GM21529 (cell line): ENCODE results near the gene KIAA0753.

ENCODE experiments used
- ATAC-seq: cut with Tn5 transposase; IDR thresholded peaks from one replicate; pipeline ENCODE4 v1.9.1; 2021; ENCODE audit not compliant: unreplicated experiment

Gene KIAA0753

DNA sequence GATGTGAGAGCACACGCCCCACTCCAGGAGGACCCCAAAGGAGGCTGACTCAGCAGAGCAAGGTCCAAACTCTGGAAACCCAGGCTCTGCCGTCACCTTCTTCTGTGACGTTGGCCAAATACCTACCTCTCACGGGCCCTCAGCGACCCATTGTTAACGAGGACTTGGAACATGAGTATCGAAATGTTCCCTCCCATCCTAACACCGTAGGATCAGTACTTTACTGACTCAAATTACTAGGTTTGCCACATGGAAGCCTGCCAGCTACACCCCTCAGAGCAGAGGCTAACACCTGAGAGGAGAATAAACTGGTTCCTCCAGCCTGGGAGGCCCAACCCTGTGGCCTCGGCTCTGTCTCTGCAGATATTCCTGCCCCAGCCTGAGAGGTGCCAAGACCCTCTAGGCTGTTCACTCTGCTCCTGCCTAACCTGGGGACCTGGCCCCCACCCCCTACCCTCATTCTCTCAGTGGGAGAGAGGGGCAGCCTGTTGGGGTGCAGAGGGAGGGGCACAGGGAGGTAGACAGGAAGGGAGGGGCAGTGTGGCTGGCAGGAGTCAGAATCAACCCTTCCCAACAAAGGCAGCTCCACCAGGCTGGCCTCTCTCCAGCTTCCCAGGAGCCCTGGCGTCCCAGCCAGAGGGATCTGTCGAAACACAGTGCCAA lies 88.5 kb downstream of the KIAA0753 start:
- ATAC-seq: no peak

DNA sequence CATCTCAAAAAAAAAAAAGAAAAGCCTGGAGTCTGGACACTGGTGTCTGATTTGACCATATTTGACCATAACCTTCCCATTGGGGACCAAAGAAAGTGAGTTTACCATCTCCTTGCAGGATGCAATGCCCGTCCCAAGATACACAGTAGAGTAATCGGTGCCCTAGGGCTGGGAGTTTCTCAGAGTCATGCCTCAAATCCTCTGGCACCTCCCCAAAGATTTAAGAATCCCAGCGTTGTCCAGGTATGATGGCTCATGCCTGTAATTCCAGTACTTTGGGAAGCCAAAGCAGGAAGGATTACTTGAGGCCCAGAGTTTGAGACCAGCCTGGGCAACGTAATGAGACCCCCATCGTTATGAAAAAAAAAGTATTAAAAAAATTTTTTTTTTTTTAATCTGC lies 89.2 kb downstream of the KIAA0753 start:
- ATAC-seq: no peak

DNA sequence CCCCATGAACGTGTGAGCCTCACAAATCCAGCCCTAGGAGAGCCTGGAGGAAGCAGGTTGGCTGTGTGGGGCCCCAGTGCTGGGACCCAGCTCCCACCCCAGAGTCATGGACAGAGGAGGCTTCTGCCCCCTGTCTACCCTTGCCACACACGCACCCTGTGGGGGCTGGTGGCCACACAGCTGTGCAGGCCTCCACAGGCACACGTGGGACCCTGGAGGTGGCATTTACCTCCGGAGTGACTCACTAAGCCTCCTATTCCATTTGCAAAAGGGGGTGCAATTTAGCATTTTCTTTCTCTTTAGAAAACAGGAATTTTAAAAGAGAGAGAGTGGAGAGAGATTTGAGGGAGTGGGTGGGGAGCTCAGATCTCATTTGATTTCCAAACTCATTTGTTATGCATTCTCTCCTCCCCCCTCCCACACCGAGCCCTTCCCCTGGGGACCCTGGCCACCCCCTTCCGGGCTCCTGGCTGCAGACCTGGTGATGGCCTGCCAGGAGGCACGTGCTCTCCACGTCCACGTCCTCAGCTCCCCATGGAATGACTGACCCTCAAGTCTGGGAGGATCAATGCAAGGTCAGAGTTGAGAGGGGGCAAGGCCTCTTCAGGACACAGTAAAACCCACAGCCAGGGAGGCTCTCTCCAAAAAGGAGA lies 91.0 kb downstream of the KIAA0753 start:
- no peak for ATAC-seq

DNA sequence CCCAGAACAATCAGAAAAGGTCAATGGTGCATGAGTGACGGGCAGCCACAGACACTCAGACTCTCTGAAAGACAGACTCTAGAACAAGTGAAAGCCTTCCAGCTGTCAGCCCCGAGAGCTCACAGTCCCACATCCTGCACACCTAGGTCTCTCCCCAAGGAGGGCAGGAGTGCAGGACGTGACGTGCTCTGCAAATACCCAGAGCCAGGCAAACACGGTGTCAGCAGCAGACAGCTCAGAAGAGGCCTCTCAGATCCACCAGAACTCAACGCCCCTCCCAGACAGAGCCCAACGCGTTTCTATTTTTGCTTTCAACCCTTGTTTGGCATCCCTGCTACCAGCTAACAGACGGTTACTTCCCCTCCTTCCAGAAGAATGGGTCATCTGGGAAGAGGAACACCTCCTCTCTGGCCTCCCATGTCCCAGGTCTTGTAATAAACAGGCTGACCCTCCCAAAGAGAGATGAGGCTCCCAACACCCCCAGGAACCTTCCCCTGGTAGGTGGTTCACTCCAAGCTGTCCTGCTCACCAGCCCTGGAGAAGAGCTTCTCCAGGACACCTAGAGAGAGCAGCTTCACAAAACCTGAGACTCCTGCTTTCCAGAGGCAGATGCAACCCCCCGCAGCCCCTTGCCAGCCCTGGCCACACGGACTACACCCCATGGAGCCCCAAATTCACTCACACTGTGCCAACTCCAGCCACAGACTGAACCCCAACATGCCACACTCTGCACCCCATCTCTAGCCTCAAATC lies 91.8 kb downstream of the KIAA0753 start:
- ATAC-seq: peak; percentile 65

DNA sequence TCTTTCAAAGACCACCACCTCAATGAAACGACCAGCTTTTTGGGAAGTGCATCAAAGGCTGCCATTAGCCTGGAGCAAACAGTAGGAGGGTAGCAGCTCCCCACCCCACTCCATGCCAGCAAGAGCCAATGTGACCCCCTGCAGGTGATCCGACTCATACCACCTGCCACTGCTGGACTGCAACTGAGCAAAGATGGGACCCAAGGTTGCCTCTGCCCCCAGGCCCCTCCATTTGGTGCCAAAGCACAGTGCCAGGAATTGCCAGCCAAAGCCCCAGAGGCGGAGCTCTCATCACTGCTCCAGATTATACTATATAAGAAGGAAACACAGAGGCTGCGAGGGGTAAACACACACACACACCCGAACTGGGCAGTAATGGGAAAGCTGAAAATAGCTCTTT lies 92.5 kb downstream of the KIAA0753 start:
- no peak for ATAC-seq

DNA sequence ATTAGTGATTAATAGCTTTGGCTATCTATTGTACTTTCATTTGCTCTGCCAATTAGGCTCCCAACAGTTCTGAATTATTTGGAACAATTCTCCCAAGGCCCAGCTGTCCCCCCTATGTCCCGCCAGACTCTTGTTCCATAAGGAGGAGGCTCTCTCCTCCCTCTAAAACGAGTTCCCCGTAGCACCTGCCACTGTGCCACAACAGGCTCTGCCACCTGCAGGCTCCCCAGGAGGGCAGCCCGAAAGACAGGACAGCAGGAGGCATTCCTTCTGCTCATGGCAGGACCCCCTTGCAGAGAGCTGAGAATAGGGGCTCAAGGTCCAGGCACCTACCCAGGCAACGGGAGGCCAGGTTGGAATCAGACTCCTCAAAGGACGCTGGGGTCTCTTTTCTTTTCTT lies 93.2 kb downstream of the KIAA0753 start:
- ATAC-seq: no peak

DNA sequence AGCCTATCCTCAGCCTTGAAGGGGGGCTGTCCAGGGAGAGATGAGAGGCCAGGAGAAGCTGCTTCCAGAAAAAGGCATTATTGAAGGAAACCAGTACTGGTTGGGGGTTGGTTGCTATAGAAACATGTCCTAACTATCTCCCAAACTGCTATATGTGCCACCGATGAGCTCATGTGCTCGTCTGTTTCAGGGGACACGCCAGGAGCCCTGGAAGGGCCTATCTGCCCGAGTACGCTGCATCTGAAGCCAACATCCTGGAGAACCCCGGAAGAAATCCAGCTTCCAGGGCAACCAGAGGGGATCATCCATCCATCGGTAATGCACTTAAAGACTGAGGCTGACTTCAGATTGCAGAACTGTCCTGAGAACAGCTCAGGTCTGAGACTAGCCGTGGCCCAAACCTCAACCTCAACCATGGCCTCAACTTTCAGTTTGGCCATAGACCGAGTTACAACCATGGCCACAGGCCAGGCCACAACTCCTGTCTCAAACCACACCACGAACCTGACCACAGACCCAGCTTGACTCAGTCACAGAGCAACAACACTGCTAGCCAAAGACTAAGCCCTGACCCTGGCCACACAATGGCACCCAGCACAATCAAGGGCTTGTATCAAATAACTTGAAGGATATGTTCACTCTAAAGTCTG lies 94.3 kb downstream of the KIAA0753 start:
- ATAC-seq: no peak

DNA sequence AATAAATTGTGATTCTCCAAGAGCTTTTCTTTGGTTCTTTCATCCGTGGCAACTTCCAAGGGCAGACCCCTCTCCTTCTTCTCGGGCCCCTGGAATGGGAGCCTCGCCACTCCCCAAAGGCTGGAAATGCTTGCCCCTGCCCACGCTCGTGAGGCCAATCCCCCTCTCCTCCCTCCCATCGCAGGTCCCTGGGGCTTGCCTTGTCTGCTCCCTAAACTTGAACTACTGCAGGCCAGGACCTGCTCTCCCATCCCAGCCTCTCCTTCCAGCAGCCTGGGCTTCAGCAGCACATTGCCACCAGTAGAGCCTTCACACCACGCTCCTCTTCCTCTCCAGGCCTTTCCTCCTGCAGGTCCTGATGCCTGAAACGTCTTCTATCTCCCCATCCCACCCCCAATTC lies 95.2 kb downstream of the KIAA0753 start:
- no peak for ATAC-seq

DNA sequence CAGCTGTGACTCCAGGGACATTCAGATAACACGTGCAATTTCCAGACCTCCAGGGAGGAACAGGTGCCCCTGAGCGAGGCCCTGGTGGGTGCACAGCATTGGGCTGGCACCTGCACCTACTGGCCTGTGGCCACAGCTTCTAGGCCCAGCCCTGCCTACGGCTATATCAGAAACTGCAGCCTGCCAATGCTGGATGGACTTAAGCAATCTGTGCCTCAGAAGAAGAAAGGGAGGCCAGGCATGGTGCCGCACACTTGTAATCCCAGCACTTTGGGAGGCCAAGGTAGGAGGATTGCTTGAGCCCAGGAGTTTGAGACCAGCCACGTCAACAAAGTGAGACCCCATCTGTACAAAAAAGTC lies 96.5 kb downstream of the KIAA0753 start:
- no peak for ATAC-seq

DNA sequence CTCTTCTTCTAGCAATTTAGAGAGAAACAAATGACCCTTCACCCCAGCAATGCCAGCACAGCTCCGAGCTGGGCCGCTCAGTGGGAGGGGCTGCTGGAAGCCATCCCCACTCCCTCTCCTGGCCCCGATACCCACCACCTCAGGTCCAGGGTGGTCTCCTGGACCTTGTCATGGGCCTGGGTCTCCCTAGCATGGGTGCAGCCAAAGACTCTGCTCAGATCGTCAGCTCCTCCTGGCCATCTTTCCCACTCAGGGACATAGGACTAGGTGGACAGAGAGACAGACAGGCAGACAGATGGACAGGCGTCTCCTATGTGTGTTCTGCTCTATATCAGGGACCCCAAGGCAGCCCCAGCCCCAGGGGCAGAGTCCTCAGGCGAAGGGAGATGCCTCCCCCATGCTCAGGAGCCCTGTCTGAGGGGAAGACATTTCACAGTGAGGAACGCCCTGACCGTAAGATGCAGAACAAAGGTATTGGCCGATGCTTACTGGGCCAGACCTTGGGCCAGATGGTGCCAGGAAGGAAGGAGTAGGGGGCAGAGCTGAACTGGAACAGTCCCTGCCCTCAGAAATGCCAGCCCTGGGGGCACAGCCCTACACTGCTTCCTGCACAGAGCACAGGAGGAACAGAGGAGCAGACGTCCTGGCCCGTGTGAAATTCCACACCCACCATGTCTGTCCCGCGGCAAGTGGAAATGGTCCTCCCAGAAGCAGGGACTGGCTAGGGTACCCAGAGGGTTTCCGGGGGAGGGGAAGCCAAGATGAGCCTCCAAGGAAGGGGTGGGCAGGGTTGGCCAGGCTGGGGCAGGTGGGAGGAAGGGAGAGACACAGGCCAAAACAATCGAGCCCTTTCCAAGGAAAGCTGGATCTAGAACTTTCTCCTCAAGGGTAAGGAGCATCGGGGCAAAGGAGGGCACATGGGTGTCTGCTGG lies 97.2 kb downstream of the KIAA0753 start:
- ATAC-seq: no peak

DNA sequence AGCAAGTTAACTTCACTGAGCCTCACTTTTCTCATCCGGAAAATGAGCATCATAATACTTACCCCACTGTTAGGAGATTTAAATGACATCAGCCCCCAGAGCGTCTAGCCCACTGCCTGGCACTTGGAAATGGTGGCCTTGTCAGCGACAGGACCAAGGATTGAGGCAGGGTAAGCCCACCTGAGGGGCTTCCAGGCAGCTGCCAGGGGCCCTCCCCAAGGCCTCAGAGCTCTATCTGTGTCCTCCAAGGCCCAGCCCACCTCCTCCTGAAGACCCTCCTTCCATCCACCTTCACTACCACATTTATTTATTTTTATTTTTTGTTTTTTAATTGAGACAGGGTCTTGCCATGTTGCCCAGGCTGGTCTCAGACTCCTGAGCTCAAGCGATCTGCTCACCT lies 97.9 kb downstream of the KIAA0753 start:
- no peak for ATAC-seq

DNA sequence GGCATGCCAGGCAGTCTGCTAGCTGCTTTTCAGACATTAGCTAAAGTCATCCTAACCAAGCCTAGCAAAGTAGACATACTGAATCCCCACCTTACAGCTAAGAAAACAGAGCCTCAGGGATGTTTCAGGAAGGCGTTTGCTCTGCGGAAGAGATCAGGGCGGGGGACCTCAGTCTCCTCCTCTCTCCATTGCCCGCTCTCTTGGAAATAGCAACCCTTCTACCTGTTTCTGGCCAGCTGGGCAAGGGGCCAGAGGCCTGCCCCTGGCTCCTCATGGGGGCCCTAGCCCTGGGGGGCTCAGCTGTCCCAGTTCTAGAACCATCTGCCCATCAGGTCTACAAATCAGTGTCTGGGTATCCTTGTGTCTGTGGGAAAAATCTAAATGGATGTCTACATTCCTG lies 98.6 kb downstream of the KIAA0753 start:
- no peak for ATAC-seq

DNA sequence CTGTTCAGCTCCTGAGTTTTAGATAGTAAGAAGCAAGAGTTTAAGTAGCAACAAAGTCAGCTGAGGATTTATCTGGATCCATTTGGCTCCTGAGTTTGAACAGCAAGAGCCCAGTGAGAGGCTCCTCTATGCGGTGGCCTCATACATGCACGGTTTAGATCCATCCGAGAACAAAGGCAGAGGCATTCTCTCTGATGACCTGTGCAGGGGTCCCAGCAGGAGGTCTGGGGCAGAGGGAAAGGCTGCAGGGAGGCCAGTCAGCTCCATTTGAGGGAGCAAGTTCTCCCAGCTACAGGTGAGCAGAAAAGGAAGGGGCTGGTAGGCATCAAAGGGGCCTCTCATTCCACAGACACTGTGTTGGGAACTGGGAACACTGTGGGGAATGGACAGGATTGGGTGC lies 100.6 kb downstream of the KIAA0753 start:
- no peak for ATAC-seq

DNA sequence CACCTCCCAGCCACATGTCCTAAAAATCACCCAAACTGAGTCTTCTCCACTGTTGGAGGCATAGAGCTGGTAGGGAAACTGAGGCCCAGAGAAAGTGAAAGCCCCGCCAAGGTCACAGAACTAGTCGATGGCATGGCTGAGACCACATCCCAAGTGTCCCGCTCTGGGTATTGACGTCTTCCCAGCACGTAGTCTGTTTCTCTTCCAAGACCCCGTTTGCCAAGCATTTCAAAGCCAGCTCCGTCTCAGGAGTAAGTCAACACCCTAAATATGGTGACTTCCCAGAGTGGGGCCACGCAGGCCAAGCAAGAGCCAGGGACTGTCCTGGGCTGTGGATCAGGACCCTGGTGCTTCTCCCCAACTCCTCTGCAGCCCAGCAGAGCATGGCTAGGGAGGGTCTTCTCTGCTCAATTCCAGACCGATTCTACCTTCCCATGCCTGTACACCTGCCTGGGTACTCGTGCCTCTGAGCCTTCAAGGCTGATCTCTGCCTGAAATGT lies 103.9 kb downstream of the KIAA0753 start:
- no peak for ATAC-seq

DNA sequence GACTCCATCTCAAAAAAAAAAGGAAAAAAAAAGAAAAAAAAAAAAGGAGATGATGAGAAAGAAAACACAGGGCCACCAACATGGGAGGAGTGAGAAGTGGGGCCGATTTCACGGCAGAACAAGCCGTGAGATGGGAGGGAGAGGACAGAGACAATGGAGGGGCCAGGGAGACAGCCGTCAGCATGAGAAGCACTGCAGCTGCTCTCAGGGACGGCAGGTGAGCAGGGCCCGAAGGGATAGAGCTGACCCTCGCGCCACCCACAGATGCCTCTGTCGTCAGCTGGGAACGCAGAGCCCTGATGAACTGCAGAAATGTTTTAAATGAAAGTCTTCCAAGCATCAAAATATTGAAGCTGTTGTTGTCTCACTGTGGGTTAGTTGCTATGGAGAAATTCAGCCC lies 104.5 kb downstream of the KIAA0753 start:
- ATAC-seq: no peak

DNA sequence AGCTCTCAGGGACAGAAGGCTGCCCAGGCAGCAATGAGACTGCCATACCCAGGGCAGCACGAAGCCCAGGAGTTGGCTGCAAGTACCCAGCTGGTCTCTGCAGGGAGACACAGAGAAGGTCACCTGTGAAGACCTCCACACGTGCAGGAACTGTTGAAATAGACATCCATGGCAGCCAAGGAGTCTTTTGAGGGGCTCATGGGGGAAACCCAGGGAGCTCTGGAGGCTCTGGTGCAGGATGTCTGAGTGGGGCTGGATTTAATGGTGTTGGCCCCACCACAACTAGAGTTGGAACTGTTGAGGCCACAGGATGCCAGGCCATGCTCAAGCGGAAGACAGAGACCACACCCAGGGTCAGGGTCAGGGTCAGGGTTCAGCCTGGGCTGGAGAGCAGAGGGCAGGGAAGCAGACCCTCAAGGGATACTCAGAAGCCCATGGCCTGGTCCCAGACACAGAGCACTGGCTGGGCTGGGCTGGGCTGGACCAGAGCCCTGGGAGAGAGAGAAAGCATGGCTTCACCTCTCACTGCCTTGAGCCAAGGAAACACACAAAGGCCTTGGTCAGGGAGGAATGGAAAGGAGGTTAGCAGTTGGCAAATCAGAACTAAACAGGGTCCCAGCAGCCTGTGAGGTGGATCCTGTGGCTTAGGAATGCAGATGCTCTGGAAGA lies 105.5 kb downstream of the KIAA0753 start:
- no peak for ATAC-seq

DNA sequence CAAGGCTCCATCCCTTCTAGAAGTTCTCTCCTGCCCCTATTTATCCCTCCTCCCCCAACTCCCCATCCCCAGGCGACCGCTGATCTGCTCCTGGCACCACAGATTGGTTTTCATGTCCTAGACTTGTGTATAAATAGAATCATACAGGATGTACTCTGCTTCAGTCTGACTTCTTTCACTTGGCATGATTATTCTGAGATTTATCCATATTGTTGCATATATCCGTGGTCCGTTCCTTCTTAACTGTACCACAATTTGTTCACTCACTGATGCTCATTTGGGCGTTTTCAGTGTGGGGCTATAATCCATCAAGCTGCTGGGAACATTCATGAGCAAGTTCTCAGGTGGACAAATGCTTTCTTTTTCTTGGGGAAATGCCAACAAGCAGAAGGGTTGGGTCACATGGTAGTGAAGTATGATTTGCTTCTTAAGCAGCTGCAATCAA lies 108.0 kb downstream of the KIAA0753 start:
- no peak for ATAC-seq

DNA sequence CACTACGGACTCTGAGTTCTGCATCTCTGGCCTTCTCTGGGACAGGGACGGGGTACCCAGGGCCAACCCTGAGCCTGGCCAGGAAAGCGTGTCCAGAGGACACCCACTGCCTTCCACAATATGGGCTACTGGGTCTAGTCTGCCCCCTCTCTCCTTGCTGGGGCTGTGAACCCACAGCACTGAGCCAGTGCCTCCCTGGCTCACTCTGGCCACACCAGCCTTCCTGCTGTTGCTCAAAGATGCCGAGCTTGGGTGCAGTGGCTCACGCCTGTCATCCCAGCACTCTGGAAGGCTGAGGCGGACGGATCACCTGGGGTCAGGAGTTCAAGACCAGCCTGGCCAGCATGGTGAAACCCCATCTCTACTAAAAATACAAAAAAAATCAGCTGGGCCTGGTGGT lies 108.9 kb downstream of the KIAA0753 start:
- no peak for ATAC-seq

DNA sequence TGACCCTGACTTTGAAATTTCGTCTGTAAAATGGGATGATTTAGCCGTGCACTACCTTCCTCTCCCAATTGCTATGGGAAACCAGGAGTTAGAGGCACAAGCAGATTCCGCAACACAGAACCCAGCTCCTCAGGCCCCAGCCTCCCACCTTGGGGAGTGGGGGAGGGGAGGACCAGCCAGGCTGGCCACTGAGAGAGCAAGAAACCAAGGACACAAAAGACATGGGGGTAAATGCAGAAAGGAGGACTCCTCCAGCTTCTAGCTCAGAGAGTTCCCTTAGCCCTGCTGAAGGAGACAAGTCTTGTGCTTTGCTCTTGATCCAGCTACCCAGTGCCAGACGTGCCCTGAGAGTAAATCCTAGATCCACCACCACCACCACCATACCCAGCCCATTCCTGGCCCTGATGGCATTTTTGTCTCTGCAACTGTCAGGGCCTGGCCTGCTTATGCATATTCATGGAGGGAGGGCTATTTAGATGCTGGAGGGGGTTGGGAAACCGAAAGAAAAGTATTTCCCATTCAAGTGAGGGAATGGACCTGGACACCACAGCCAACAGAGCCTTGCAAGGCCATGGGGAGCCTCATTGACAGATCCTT lies 110.1 kb downstream of the KIAA0753 start:
- no peak for ATAC-seq

DNA sequence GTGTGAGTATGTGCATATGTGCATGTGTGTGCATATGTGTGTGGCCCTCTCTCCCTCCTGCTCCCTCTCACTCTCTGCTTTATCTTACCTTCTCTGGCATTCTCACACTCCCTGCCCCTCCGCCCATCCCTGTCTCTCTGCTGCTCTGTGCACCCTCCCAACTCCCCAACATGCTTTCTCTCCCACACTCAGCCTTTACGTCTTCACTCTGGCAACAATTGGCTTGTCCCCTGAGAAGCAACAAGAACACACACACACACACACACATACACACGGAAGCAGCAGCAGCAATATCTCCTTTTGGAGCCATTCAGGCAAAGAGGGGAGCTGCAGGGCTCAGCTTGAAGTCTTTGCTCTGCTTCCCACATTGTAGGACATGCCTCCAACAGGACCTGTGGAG lies 112.0 kb downstream of the KIAA0753 start:
- no peak for ATAC-seq
